ENCODE results near the gene RABGEF1.
"Not testable (repeated sequence)": the region's sequence is repeated elsewhere in the genome, so short reads cannot be mapped to it uniquely, and the experiment has no call there.

Gene RABGEF1

GRCh38 chr7:66740302-66740979 is at the start of gene RABGEF1:
Gene RABGEF1, plus strand, starts transcription at chr7:66740733. Its CDS starts 31,167 bp downstream, at chr7:66771900.
- H3K27me3 ChIP-seq (ENCODE audit: control insufficient read depth, insufficient read depth, low read length), result no peaks in the 10 kb centered on the region
- peak within 1 kb of the TSS; percentile 62 for H3K27ac ChIP-seq (ENCODE audit: low read length)
- no peaks in the 10 kb centered on the region for H3K36me3 ChIP-seq (ENCODE audit: control insufficient read depth, low read depth, low read length)
- no peaks in the 10 kb centered on the region for H3K4me1 ChIP-seq (ENCODE audit: control insufficient read depth, low read depth, low read length)
- H3K9ac ChIP-seq (ENCODE audit: low read length), result peak within 1 kb of the TSS; percentile 75
- H3K9me3 ChIP-seq (ENCODE audit: control insufficient read depth, low read depth, low read length), result no peaks in the 10 kb centered on the region
- H3K4me3 ChIP-seq (ENCODE audit: low read length), result peak within 1 kb of the TSS; percentile 81

GRCh38 chr7:66693331-66693730 is 47.2 kb upstream of the RABGEF1 start:
- Histone ChIP-seq H3K36me3 (ENCODE audit: control insufficient read depth, low read depth, low read length) (no peaks in the 10 kb centered on the region), H3K27ac (ENCODE audit: low read length) (no peak overlapping the region), H3K4me3 (ENCODE audit: low read length) (no peak overlapping the region), H3K4me1 (ENCODE audit: control insufficient read depth, low read depth, low read length) (no peaks in the 10 kb centered on the region), H3K9ac (ENCODE audit: low read length) (no peak overlapping the region), H3K9me3 (ENCODE audit: control insufficient read depth, low read depth, low read length) (no peaks in the 10 kb centered on the region), H3K27me3 (ENCODE audit: control insufficient read depth, insufficient read depth, low read length) (no peaks in the 10 kb centered on the region)

DNA sequence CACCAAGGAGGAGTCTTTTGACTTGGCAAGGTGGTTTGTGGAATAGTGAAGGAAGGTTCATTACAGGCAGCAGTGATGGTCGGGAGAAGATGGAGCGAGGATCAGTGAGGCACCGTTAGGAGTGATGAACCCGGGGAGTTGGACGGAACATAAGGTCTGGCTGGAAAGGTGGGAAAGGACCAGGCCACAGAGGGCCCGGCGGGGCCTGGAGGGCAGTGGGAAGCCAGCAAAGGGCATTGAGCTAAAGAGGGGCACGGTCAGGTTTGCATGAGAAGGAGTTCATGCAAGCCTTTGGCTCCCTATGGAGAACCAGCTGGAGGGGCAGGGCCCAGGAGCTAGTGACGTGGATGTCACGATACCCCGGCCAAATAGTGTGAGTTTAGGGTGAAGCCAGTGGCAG is 46.2 kb upstream of the RABGEF1 start:
- Histone ChIP-seq H3K27me3 (ENCODE audit: control insufficient read depth, insufficient read depth, low read length) (no peaks in the 10 kb centered on the region), H3K9ac (ENCODE audit: low read length) (no peak overlapping the region), H3K4me1 (ENCODE audit: control insufficient read depth, low read depth, low read length) (no peaks in the 10 kb centered on the region), H3K36me3 (ENCODE audit: control insufficient read depth, low read depth, low read length) (no peaks in the 10 kb centered on the region), H3K4me3 (ENCODE audit: low read length) (no peak overlapping the region), H3K9me3 (ENCODE audit: control insufficient read depth, low read depth, low read length) (no peaks in the 10 kb centered on the region), H3K27ac (ENCODE audit: low read length) (no peak overlapping the region)

DNA sequence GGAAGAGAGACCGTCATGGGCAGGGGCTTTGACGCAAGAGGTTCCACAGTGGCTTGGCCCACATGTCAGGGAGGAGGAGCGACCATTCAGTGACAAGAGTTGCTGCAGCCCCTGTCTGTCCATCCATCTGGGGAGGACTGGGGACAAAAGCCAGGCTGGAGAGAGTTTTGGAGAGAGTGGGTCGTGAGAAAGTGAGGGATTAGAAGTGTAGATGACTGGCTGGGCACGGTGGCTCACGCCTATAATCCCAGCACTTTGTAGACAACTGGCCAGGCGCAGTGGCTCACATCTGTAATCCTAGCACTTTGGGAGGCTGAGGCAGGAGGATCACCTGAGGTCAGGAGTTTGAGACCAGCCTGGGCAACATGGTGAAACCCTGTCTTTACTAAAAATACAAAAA is 45.1 kb upstream of the RABGEF1 start:
- not testable (repeated sequence) for H3K27ac ChIP-seq (ENCODE audit: low read length); H3K4me3 ChIP-seq (ENCODE audit: low read length); H3K9me3 ChIP-seq (ENCODE audit: control insufficient read depth, low read depth, low read length); H3K4me1 ChIP-seq (ENCODE audit: control insufficient read depth, low read depth, low read length); H3K27me3 ChIP-seq (ENCODE audit: control insufficient read depth, insufficient read depth, low read length); H3K9ac ChIP-seq (ENCODE audit: low read length); H3K36me3 ChIP-seq (ENCODE audit: control insufficient read depth, low read depth, low read length)

DNA sequence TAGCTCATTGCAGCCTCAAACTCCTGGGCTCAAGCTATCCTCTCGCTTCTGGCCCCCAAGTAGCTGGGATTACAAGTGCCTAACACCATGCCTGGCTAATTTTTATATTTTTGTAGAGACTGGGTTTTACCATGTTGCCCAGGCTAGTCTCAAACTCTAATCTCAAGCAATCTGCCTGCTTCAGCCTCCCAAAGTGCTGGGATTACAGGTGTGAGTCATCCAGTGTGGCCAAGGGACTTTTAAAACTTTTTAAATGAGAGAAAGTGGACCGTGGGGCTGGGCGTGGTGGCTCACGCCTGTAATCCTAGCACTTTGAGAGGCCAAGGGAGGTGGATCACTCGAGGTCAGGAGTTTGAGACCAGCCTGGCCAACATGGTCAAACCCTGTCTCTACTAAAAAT is 44.4 kb upstream of the RABGEF1 start:
- not testable (repeated sequence) for H3K27me3 ChIP-seq (ENCODE audit: control insufficient read depth, insufficient read depth, low read length); H3K4me1 ChIP-seq (ENCODE audit: control insufficient read depth, low read depth, low read length); H3K9me3 ChIP-seq (ENCODE audit: control insufficient read depth, low read depth, low read length); H3K27ac ChIP-seq (ENCODE audit: low read length); H3K36me3 ChIP-seq (ENCODE audit: control insufficient read depth, low read depth, low read length); H3K4me3 ChIP-seq (ENCODE audit: low read length); H3K9ac ChIP-seq (ENCODE audit: low read length)

- no peaks in the 10 kb centered on the region for H3K27me3 ChIP-seq (ENCODE audit: control insufficient read depth, insufficient read depth, low read length)
- no peaks in the 10 kb centered on the region for H3K36me3 ChIP-seq (ENCODE audit: control insufficient read depth, low read depth, low read length)
- H3K27ac ChIP-seq (ENCODE audit: low read length), result no peak overlapping the region
- no peaks in the 10 kb centered on the region for H3K9me3 ChIP-seq (ENCODE audit: control insufficient read depth, low read depth, low read length)
- no peak overlapping the region for H3K9ac ChIP-seq (ENCODE audit: low read length)
- H3K4me1 ChIP-seq (ENCODE audit: control insufficient read depth, low read depth, low read length), result no peaks in the 10 kb centered on the region
- H3K4me3 ChIP-seq (ENCODE audit: low read length), result no peak overlapping the region
These were observed 43.8 kb upstream of the RABGEF1 start for GRCh38 chr7:66696774-66697191.

- no peaks in the 10 kb centered on the region for H3K9me3 ChIP-seq (ENCODE audit: control insufficient read depth, low read depth, low read length)
- no peaks in the 10 kb centered on the region for H3K36me3 ChIP-seq (ENCODE audit: control insufficient read depth, low read depth, low read length)
- H3K4me1 ChIP-seq (ENCODE audit: control insufficient read depth, low read depth, low read length), result no peaks in the 10 kb centered on the region
- no peaks in the 10 kb centered on the region for H3K27me3 ChIP-seq (ENCODE audit: control insufficient read depth, insufficient read depth, low read length)
- H3K9ac ChIP-seq (ENCODE audit: low read length), result no peak overlapping the region
- no peak overlapping the region for H3K27ac ChIP-seq (ENCODE audit: low read length)
- H3K4me3 ChIP-seq (ENCODE audit: low read length), result no peak overlapping the region
These were observed 42.8 kb upstream of the RABGEF1 start for GRCh38 chr7:66697449-66698438.

DNA sequence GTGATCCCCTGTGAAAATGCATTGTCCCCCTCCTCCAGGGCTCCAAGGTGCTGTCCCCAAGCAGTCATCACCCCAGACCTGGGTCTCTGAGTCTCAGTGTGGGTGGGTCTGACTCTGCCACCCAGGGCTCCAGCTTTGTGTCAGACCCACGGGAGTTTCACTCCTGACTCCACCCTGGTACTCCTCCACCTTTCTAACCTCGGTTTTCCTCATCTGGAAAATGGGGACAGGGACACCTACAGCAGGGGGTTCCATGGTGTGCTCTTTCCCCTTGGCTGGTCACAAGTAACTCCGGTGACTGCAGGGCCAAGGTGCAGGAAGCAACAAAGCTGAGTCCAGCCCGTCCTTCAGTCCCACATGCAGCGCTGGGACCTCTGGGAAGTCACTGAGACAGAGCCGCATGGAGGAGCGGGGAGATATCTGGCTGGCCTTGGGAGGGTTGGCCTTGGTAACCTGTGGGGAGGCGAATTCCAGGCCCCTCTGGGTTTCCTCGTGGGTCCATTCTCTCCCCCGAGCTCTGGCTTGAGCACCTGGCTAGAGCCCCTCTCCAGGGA is 41.8 kb upstream of the RABGEF1 start:
- H3K27ac ChIP-seq (ENCODE audit: low read length), result no peak overlapping the region
- H3K9me3 ChIP-seq (ENCODE audit: control insufficient read depth, low read depth, low read length), result no peaks in the 10 kb centered on the region
- no peaks in the 10 kb centered on the region for H3K27me3 ChIP-seq (ENCODE audit: control insufficient read depth, insufficient read depth, low read length)
- H3K4me3 ChIP-seq (ENCODE audit: low read length), result no peak overlapping the region
- no peaks in the 10 kb centered on the region for H3K4me1 ChIP-seq (ENCODE audit: control insufficient read depth, low read depth, low read length)
- H3K36me3 ChIP-seq (ENCODE audit: control insufficient read depth, low read depth, low read length), result no peaks in the 10 kb centered on the region
- H3K9ac ChIP-seq (ENCODE audit: low read length), result no peak overlapping the region

DNA sequence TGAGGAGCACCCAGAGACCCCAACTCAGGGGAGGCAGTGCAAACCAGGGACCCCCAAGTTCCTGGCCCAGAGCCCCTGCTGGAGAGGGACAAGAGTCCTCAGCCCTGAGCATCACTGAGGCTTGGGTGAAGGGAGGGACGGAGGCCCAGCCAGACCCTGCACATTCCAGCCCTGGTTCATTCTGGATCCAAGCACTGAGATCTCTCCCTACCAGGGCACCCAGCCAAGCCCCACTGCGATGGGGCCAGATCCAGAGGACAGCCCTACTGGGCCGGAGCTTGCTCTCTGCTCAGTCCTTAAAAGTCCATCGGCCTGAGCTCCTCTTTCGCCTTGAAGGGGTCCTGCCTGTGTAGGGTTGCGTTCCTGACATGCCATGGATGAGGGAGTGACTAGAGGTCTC is 40.5 kb upstream of the RABGEF1 start:
- Histone ChIP-seq H3K36me3 (ENCODE audit: control insufficient read depth, low read depth, low read length) (no peaks in the 10 kb centered on the region), H3K9me3 (ENCODE audit: control insufficient read depth, low read depth, low read length) (no peaks in the 10 kb centered on the region), H3K27me3 (ENCODE audit: control insufficient read depth, insufficient read depth, low read length) (no peaks in the 10 kb centered on the region), H3K9ac (ENCODE audit: low read length) (no peak overlapping the region), H3K4me3 (ENCODE audit: low read length) (no peak overlapping the region), H3K4me1 (ENCODE audit: control insufficient read depth, low read depth, low read length) (no peaks in the 10 kb centered on the region), H3K27ac (ENCODE audit: low read length) (no peak overlapping the region)

GRCh38 chr7:66700633-66701131 is 39.9 kb upstream of the RABGEF1 start:
- Histone ChIP-seq H3K36me3 (ENCODE audit: control insufficient read depth, low read depth, low read length) (no peaks in the 10 kb centered on the region), H3K9ac (ENCODE audit: low read length) (no peak overlapping the region), H3K27me3 (ENCODE audit: control insufficient read depth, insufficient read depth, low read length) (no peaks in the 10 kb centered on the region), H3K27ac (ENCODE audit: low read length) (no peak overlapping the region), H3K9me3 (ENCODE audit: control insufficient read depth, low read depth, low read length) (no peaks in the 10 kb centered on the region), H3K4me1 (ENCODE audit: control insufficient read depth, low read depth, low read length) (no peaks in the 10 kb centered on the region), H3K4me3 (ENCODE audit: low read length) (no peak overlapping the region)

GRCh38 chr7:66707825-66708224 is 32.7 kb upstream of the RABGEF1 start:
- no peaks in the 10 kb centered on the region for H3K27me3 ChIP-seq (ENCODE audit: control insufficient read depth, insufficient read depth, low read length)
- no peak overlapping the region for H3K4me3 ChIP-seq (ENCODE audit: low read length)
- H3K36me3 ChIP-seq (ENCODE audit: control insufficient read depth, low read depth, low read length), result no peaks in the 10 kb centered on the region
- no peaks in the 10 kb centered on the region for H3K4me1 ChIP-seq (ENCODE audit: control insufficient read depth, low read depth, low read length)
- no peak overlapping the region for H3K9ac ChIP-seq (ENCODE audit: low read length)
- H3K27ac ChIP-seq (ENCODE audit: low read length), result no peak overlapping the region
- no peaks in the 10 kb centered on the region for H3K9me3 ChIP-seq (ENCODE audit: control insufficient read depth, low read depth, low read length)

Measured in iPS-18a (cell line).